RPMI8226 (cell line): Measurements from ENCODE around the gene MYCBPAP.
A peak's percentile ranks its signal among the peaks of the same experiment; 100 is the strongest.

Experiments used
- DNase-seq: peaks from one replicate; pipeline ENCODE4 v3.0.0-alpha.2; 2015

The MYCBPAP gene

DNA sequence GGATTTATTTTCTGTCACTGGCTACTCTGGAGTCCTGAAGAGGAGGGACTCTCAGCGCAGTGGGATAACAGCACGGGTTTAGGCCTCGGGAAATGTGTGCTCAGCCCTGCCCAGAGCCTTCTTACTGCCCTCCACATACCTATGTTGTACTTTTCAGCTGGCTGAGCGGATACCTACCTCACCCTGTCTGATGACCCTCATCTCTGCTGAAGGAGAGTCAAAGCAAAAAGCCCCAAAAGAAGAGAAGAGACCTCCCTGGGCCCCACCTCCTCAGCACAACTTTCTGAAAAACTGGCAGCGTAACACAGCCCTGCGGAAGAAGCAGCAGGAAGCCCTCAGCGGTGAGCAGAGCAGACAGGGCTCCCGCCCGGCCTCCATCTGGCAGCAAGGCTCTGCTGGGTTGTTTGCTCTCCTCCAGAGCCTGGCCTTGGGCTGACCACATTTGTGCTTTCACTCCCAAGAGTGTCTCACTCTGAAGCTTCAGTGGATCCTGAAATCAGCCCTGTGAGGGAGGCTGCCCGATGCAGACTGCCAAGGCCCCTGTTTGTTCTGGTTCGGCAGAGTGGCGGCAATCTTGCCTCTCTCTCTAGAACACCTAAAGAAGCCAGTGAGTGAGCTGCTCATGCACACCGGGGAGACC lies 10.3 kb downstream of the MYCBPAP start:
- no peak for DNase-seq

DNA sequence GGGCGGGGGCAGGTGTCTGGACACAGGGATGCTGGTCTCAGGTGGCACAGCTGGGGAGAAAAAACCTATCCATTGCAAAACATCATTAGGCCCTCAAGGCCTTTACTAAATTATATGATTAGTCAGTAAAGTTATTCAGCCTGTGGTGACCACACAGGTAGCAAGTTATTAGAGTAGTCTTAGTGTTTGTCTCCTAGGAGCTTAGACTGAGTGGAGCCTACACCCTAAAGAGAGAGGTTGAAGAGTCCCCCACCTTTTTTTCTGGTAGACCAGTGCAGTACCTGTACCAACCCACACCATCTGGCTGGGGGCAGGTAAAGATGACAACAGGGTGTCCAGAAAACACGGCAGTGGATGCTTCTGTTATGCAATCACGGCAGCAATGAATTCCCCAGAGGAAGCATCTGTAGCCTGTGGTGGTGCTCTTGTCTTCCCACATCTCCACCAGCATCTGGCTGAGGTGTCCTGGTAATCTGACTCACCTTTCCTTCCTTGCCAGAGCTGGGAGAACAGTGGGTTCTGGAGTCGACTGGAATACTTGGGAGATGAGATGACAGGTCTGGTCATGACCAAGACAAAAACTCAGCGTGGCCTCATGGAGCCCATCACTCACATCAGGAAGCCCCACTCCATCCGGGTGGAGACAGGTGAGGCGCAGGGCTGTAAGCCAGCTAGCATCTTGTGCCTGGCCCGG lies 11.0 kb downstream of the MYCBPAP start:
- no peak for DNase-seq

DNA sequence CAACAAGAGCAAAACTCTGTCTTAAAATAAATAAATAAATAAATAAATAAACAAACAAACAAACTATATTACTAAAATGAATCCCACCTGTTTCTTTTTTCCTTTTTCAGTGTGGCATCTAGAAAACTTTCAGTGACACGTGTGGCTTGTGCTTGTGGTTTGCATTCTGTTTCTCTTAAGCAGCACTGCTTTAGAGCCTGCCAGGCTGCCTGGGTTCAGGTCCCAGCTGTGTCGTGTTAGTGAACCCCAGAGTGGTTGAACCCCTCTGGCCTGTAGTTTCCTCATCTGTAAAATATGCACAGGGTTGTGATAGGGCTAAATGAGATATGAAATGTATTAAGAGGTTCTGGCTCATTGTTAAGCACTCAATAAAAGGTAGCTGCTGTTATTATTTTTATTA lies 12.2 kb downstream of the MYCBPAP start:
- no peak for DNase-seq

DNA sequence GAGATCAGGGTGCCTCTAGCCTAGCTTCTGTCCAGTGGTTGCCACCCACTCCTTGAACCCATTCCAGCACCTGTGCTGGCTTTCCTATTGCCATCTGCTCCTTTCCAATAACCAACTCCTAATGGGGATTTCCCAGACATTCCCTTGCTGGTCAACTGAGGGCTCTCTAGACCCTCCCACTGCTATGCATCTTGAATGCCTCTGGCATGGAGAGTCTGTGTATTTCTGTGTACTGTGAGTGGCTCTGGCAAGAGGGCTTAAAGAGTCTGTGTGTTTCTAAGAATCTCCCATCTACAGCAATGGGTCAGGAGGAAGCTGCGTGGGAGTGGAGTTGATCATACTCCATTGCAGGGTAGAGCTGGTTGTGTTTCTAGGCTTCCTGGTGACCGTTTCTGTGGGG lies 13.3 kb downstream of the MYCBPAP start:
- DNase-seq = no peak

DNA sequence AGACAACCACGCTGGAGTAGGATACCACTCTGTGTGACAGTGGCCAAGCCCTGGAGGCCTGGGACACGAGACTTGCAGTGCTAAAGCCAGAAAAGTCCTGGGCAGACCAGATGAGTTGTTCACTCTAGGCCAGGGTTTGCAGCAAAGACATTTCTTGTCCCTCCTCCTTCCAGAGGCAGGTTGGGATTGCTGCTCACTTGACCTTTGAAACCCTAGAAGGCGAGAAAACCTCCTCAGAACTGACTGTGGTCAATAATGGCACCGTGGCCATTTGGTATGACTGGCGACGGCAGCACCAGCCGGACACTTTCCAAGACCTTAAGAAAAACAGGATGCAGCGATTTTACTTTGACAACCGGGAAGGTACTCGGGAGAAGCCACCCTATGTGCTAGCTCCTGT lies 14.5 kb downstream of the MYCBPAP start:
- no peak for DNase-seq

DNA sequence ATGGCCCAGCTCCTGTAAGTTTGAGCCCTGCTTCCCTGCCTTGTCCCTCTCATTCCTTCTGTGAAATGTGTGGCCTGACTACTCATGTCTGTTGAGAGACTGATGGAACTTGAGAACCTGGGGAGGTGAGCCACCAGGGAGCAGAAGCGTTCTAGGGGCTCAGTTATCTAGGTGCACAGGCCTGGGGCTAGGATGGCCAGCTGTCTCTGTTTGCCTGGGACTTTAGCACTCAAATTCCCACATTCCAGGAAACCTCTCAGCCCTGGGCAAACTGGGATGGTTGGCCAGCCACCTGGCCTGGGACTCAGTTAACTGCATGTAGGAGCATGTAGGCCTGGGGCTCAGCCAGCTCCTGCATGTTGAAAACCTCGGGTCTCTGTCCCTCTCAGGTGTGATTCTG lies 15.0 kb downstream of the MYCBPAP start:
- no peak for DNase-seq

DNA sequence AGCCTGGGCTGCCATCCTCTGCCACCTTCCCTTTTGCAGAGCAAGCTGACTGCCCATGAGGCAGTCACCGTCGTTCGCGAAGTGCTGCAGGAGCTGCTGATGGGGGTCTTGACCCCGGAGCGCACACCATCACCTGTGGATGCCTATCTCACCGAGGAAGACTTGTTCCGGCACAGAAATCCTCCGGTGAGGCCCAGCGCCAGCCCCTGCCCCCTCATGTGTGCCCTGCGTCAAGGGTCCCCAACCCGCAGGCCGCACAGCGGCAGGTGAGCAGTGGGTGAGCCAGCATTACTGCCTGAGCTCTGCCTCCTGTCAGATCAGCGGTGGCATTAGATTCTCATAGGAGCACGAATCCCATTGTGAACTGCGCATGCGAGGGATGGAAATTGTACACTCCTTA lies 16.6 kb downstream of the MYCBPAP start:
- DNase-seq = no peak

DNA sequence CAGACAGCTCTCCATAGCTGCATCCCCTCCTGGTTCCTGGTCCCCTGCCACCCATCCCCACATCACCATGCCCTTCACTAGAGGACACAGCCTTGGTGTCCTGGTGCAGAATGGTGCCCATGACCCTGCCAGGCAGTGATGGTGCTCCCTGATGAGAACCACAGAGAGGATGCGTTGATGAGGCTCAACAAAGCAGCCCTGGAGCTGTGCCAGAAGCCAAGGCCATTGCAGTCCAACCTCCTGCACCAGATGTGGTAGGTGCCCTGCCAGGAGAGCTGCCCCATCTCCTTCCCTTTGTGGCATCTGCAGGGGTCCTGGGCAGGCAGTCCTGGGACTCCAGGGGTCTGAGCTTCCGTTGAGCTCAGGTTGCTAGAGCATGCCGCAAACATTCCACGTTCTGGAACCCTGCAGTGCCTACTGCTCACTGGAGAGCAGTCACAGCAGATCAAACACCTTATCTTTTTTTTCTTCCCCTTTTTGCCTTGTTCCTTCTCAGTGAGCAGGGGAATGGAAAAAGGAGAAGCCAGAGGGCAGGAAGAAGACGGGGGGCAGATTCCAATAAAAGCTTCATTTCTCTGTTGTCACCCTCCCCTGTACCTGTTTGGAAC lies 19.0 kb downstream of the MYCBPAP start:
- peak; percentile 42 for DNase-seq

DNA sequence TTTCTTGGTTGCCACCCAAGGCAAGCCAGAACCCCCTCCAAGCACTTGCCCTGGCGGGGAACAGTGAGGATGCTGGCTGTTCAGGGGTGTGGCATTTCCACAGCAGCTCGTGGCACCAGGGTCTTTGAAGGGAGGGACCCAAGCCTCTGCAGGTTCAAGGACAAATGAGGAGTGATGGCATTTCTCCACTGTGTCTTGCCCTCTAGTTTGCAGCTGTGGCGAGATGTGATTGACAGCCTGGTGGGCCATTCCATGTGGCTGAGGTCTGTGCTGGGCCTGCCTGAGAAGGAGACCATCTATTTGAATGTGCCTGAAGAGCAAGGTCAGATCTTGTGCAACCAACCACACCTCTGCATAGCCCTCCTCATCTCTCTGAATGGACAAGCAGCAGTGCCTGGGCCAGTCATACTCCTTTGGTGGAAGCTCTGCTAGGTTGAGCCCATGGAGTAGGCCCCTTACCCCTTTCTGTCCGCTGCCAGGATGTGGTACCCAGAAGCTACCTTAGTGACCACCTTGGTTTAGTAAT lies 19.8 kb downstream of the MYCBPAP start:
- no peak for DNase-seq

DNA sequence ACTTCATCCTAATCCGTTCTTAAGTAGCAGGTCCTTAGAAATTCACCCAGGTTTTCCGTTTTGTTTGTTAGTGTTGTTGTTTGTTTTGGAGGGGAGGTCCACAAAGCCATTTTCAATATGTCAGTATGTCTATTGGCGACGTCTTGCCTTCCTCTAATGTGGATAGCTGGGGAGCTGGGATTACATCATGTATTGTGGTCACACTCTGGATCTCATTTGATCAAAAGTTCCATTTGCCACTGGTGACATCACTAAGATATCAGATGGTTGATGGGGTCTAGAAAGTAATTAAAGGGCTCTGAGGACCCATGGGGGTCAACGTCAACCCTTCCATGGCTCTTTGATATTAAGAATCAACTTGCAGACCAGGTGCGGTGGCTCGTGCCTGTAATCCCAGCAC lies 21.6 kb downstream of the MYCBPAP start:
- no peak for DNase-seq

DNA sequence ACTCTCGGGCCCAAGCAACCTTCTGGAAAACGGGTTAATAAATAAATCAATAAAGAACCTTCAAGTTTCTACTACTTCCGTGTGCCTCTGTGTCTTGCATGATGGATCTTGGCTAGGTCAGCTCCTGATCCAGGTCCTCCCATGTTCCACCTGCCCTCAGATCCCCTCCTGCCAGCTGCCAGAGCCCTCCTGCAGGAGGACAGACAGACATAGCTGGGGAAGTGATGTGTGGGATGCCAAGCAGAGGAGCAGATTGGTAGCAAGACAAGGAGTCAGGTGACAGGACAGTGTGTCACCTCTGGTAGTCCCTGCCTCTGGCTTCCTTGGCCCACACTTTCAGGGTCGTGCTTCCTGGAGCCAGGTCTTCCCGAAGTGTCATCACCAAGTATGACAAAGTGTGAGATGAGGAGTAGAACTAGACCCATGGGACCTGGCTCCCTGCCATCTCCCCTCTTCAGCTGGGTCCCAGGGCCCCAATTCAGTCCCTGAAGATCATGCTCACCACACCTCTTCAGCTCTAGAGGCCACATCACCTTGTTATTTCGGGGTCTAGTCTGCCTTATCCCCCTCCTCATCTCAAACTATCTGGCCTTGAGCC lies 23.3 kb downstream of the MYCBPAP start:
- no peak for DNase-seq

DNA sequence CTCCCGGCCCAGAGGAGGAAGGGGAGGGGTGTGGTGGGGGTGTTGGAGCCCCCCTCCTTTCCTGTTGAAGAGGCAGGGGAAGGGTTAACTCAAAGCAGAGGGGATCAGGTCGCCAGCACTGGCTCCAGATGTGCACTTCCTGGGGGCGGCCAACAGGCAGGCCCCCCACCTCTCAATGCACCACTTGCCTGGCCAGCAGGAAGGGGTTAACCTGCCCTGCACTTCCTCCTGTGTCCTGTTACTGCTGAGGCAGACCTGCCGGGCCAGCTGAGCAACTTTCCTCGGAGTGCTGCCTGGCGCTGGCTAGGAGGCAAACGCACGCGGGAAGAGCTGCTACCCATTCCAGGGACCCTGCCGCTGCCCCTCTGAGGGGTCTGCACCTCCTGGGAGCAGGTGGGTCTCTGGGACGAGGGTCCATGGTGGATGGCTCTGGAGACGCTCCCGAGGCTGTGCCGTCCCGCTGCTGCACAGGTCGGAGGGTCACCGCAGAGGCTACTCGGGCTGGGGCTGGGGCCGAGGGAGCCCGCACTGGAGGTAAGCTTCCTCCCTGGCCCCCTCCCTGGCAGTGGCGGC lies 24.3 kb downstream of the MYCBPAP start, which contains the start of gene EPN3:
Gene EPN3 (plus strand): TSS at position 284 of the 573 bp plus-strand sequence. CDS start 3,822 bp downstream, outside the sequence.
- DNase-seq = no peak

DNA sequence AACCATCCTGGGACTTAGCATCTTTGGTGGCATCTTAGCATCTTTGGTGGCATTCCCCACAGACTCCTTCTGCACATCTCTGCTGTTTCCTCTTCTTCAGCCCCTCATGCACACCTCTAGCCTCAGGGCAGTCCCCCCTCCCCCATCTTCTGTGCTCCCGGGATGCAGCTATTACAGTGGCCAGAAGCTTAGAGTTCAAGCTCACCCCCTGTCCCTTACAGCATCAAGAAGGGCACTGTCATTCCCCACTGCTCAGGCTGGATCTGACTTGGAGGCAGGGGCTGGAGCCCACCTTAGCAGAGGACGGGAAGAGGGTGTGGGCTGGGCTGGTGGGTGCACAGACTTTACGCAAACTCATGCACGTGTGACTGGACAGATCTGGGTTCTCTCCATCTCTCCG lies 24.9 kb downstream of the MYCBPAP start:
- DNase-seq = no peak

DNA sequence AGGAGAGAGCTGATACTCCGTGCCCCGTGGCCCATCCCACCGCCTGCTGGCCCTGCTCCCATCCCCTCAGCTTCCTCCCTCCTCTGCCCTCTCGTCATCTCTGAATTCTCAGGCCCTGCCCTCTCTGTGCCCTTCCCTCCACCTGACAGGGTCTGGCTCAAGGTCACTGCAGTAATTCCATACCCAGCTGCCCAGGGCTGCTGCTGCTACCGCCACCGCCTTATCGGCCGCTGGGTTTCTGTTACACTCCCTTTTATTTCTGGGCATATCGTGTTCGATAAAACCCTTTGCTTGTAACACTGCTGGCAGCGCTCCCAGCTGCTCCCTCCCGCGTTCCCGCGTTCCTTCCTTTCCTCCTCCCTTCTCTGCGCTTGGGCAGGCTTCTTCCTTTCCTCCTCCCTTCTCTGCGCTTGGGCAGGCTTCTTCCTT lies 25.5 kb downstream of the MYCBPAP start:
- DNase-seq = no peak

DNA sequence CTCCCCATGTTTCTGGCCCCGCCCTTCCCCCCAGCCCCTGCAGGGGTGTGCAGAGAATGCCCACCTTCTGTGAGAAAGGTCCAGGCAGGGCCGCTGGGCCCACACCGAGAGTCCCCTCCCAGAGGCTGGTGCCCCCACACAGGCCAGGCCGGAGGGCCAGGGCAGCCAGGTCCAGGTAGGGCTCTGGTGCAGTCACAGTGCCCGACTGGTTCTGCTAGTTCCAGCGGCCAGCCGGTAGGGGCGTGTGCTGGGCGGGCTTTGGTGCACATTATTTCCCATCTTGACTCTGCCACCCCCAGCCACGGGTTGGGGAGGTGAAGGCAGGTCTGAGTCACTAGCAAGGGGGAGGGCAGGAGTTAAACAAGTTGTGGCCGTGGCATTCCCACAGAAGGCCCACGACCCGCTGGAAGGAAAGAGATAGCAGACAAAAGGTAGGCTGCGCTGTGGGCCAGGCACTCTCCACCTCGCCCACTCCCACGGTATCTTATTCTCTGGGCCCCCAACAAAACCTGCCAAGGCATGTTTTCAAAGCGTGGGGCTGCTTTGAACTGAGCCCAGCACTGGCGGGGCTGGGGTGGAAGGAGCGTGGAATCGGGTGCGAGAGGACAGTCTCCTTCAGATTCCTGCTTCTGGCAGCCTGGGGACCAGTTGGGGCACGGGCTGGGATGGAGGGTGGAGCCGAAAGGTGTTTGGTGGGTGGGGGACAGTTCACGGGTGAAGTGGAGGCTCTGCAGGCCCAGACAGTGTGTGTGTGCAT lies 26.2 kb downstream of the MYCBPAP start:
- DNase-seq = no peak

DNA sequence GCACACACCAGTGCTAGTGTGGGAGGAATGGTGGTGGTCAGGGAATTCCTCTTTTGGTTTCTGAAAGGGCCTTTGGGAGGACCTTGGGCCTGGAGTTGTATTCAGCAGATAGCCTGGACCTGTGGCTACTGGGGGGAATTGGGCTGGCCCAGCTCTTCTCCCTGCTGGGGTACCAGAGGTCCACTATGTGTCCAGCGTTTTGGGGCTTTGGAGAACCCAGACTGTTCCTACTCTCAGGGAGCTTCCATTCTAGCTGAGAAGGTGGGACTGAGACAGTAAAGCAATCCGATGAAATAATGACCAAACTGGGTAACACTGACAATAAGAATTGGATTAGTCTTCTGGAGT lies 26.7 kb downstream of the MYCBPAP start:
- no peak for DNase-seq

DNA sequence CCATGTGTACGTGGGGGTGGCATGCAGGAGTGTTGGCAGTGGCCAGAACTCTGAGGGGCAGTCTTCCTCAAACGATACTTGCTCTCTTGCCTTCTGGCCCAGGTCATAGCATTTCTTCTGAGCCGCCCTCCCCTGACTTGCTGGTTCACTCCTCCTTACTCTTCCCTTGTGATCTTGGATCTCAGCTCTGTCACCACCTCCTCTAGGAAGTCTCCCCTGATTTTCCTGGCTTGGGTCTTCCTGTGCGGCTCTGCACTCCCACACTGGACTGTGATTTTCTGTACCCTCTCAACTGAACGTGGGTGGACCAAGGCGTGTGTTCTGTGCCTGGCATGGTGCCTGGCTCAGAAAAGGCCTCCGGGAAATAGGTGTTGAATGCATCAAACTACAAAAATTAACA lies 27.2 kb downstream of the MYCBPAP start:
- no peak for DNase-seq

DNA sequence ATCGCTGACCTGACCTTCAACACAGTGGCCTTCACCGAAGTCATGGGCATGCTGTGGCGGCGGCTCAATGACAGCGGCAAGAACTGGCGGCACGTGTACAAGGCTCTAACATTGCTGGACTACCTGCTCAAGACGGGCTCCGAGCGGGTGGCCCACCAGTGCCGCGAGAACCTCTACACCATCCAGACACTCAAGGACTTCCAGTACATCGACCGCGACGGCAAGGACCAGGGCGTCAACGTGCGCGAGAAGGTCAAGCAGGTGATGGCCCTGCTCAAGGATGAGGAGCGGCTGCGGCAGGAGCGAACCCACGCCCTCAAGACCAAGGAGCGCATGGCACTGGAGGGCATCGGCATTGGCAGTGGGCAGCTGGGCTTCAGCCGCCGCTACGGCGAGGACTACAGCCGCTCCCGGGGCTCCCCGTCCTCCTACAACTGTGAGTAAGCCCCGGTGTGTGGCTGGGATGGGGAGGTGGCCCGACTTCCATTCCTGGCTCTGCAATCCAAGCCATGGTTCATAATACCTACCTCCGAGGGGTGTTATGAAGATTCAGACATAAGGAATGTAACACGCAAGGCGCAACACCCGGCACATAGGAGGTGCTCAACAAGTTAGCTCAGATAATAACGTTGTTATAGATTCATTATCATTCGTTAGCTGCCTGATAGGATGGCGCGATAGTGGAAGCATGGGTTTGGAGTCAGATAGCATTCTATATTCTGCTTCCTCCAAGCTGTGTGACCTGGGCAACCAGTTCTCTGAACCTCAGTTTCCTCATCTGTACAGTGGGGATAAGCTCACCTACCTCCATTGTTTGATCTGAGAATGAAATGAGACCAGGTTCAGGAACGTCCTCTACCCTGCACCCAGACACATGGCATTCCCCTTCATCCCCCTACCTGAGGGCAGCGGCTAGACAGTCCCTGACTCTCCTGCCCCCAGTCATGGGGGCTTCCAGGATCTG lies 28.7 kb downstream of the MYCBPAP start:
- DNase-seq = no peak

DNA sequence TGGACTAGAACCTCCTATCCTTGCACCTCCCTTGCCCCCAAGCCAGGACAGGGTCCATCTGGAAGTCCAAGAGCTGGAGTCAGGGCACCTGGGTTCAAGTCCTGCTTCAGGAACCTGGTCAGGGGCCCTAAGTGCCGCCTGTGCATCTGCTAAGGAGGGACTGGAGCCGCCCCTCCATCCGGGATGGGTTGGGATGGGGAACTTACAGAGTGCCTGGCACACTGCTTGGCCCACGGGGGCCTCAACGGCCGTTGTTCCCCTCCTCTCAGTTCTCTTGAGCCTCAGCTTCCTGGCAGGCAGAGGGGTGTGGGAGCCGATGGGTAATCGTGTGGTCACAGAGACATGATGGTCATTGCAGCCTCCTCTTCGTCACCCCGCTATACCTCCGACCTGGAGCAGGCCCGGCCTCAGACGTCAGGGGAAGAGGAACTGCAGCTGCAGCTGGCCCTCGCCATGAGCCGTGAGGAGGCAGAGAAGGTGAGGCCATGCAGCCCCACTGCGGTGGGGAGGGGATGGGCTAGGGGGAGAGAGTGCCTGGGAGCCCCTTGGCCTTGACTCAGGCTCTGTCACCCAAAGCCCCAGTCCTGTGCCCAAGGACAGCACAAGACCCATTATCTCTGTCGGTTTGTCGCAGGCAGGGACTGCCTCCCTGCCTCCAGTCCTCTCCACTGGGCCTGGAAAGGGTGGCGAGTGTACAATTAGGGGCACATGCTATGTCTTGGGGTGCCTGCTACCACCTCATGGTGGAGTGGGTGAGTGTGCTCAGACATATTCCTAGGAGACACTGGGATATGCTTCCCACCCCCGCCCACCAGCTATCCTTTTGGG lies 29.7 kb downstream of the MYCBPAP start:
- DNase-seq = no peak
